ENCODE data around the gene TMEM259. TPM values are rescaled to one million over a fixed set of nuclear protein-coding genes. Genes with fewer than 3 reads are reported as not detected.

Gene TMEM259
- total and polyA plus RNA-seq, 7 donors = 67.1 to 133 (median 88.8) TPM

DNA sequence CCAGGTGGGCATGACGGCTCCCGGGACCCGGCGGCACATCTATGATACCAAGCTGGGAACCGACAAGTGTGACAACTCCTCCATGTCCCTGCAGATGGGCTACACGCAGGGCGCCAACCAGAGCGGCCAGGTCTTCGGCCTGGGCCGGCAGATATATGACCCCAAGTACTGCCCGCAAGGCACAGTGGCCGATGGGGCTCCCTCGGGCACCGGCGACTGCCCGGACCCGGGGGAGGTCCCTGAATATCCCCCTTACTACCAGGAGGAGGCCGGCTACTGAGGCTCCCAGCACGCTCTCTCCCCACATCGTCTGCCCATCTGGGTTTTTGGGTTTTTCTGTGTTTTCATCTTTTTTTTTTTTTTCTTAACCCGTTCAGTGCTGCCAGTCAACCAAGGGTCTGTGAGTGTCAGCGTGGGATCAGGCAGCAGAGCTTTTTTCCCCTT lies 16.7 kb upstream of the TMEM259 start:
- H3K4me3 ChIP-seq = no peak overlapping the region
- no peaks in the 10 kb centered on the region for H3K27me3 ChIP-seq (ENCODE audit: insufficient read depth in 3 of 3, low read length in 2 of 3)
- peaks cover 32% of the 10 kb centered on the region for H3K4me1 ChIP-seq
- TF ChIP-seq CTCF (IDR thresholded peaks at IDR 0.05) = no peak
- no peak overlapping the region for H3K27ac ChIP-seq
- H3K36me3 ChIP-seq (ENCODE audit: insufficient read depth in 1 of 2, low read depth in 1 of 2) = peaks cover 0 to 11% of the 10 kb centered on the region in 2 donors
- ATAC-seq (no peak), DNase-seq (peak in 1 of 2 donors; percentile 13)
- no peaks in the 10 kb centered on the region for H3K9me3 ChIP-seq
- intact Hi-C loops (cut with DNase I) = no loop called here
- 71 to 81% (median 79%) methylated on average over 21 to 22 of the region's 22 CpGs for WGBS, 3 donors

GRCh38 chr19:1035998-1036621 lies 15.2 kb upstream of the TMEM259 start:
- intact Hi-C loops (cut with DNase I) = no loop called here
- H3K27me3 ChIP-seq (ENCODE audit: insufficient read depth in 3 of 3, low read length in 2 of 3) = no peaks in the 10 kb centered on the region
- H3K4me1 ChIP-seq = peaks cover 17% of the 10 kb centered on the region
- DNase-seq (no peak), ATAC-seq (no peak)
- no peak overlapping the region for H3K27ac ChIP-seq
- H3K4me3 ChIP-seq = no peak overlapping the region
- H3K36me3 ChIP-seq (ENCODE audit: insufficient read depth in 1 of 2, low read depth in 1 of 2) = peaks cover 0 to 15% of the 10 kb centered on the region in 2 donors
- WGBS, 3 donors = 84 to 90% (median 87%) methylated on average over 24 to 29 of the region's 29 CpGs
- H3K9me3 ChIP-seq = no peaks in the 10 kb centered on the region
- TF ChIP-seq CTCF (IDR thresholded peaks at IDR 0.05) = no peak

GRCh38 chr19:1032264-1032867 lies 11.4 kb upstream of the TMEM259 start:
- no peak overlapping the region for H3K27ac ChIP-seq
- no peaks in the 10 kb centered on the region for H3K9me3 ChIP-seq
- H3K36me3 ChIP-seq (ENCODE audit: insufficient read depth in 1 of 2, low read depth in 1 of 2) = peaks cover 0 to 15% of the 10 kb centered on the region in 2 donors
- peaks cover 0 to 13% (median 2%) of the 10 kb centered on the region in 3 donors for H3K27me3 ChIP-seq (ENCODE audit: insufficient read depth in 3 of 3, low read length in 2 of 3)
- 87 to 89% (median 89%) methylated on average over 19 to 20 of the region's 20 CpGs for WGBS, 3 donors
- DNase-seq (no peak), ATAC-seq (no peak)
- peaks cover 4% of the 10 kb centered on the region for H3K4me1 ChIP-seq
- no peak overlapping the region for H3K4me3 ChIP-seq
- intact Hi-C loops (cut with DNase I) = no loop called here
- no peak for TF ChIP-seq CTCF (IDR thresholded peaks at IDR 0.05)

DNA sequence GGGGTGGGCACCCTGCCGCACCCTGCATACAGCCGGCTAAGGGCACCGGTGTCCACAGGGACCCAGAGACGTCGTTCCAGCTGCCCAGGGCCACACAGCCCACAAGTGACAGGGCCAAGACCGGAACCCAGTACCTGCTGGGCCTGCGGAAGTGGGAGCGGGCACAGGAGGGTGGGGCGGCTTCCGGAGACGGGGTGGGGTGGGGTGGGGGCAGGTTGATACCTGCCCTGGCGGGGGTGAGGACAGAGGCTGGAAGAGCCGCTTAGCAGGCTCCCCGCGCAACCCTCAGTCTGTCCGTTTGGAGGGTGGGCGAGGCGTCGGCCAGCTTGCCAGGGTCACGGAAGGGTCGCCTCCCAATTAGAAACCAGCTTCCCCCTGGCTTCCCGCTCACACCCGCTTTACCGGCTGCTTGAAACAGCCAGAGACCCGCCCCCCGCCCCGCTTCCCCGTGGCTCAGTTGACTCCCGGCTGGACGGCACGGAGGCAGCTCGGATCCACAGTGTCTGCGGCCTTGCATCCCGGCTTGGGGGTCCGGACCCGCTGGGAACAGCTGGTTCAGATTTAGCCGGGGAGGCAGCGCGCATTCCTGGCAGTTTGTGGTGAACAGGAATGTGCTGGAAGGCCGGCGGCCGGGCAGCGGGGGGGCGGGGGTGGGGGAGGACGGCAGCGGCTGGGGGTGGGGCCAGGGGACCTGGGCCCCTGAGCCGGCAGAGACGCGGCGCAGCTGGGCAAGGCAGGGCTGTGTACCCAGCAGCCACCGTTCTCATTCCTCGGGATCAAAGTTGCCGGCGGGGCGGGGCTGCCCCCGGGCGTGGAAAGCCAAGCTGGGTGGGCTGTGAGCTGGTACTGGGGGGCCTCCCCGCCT lies 7.4 kb upstream of the TMEM259 start:
- Histone ChIP-seq H3K36me3 (ENCODE audit: insufficient read depth in 1 of 2, low read depth in 1 of 2) (peaks cover 0 to 15% of the 10 kb centered on the region in 2 donors), H3K27ac (peak overlapping the region; percentile 41), H3K27me3 (ENCODE audit: insufficient read depth in 3 of 3, low read length in 2 of 3) (peaks cover 0 to 34% (median 16%) of the 10 kb centered on the region in 3 donors), H3K4me3 (peak overlapping the region; percentile 67), H3K9me3 (no peaks in the 10 kb centered on the region), H3K4me1 (peaks cover 4% of the 10 kb centered on the region)
- no peak for TF ChIP-seq CTCF (IDR thresholded peaks at IDR 0.05)
- DNase-seq (peak; percentile 71 to 78), ATAC-seq (peak; percentile 44 to 56 (median 51))
- intact Hi-C loops (cut with DNase I) = no loop called here
- WGBS, 3 donors = 6 to 9% (median 8%) methylated on average over 53 to 58 of the region's 58 CpGs
